ENCODE results near the gene C6orf120. TPM values are rescaled to one million over a fixed set of nuclear protein-coding genes. Genes with fewer than 3 reads are reported as not detected.

The C6orf120 gene
- total and polyA plus RNA-seq, 2 of the 13 experiments (the other 11 are each of a cell fraction or from before 2014, with no cell fraction given): 21.7 to 29.9 TPM

DNA sequence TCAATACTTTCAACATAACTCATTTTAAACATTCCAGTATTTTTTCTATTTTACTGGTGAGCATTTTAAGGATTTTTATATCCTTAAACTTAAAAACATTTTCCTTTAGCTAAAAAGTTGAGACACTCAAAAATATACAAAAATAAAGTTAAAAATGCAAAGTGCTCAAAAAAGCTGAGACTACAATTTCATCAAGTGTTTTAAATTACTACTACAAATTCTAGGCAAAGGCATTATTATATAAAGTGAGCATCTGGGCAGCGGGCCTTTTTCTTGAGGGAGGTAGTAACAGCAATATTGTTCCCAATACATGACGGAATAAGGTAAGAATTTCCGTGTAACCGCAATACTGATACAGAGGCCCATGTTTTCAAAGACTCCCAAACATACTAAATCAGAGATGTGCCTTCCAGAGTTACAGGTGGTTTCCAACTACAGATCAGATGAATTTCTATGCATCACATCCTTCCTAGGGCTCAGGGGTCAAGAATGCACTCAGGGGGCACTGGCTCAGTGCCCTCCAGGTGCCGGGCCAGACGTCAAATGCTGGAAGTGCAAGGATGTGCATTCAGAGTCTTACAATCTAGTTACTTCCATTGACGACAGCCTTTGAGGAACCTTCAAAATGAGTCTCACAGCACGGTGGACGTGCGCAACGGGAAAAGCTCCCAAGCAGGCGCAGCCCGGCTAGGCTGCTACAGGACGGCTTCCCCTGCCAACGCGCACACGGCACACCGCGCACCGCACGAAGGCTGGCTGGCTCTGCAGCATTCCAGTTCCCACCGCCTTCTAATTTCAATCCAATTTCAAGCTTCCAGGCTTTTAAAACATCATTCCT, 20.7 kb downstream of the C6orf120 start (continued):
- TF ChIP-seq, protein P1, sequence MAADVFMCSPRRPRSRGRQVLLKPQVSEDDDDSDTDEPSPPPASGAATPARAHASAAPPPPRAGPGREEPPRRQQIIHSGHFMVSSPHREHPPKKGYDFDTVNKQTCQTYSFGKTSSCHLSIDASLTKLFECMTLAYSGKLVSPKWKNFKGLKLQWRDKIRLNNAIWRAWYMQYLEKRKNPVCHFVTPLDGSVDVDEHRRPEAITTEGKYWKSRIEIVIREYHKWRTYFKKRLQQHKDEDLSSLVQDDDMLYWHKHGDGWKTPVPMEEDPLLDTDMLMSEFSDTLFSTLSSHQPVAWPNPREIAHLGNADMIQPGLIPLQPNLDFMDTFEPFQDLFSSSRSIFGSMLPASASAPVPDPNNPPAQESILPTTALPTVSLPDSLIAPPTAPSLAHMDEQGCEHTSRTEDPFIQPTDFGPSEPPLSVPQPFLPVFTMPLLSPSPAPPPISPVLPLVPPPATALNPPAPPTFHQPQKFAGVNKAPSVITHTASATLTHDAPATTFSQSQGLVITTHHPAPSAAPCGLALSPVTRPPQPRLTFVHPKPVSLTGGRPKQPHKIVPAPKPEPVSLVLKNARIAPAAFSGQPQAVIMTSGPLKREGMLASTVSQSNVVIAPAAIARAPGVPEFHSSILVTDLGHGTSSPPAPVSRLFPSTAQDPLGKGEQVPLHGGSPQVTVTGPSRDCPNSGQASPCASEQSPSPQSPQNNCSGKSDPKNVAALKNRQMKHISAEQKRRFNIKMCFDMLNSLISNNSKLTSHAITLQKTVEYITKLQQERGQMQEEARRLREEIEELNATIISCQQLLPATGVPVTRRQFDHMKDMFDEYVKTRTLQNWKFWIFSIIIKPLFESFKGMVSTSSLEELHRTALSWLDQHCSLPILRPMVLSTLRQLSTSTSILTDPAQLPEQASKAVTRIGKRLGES (CRISPR knock-in tag; IDR thresholded peaks at IDR 0.05; ENCODE audit: borderline replicate concordance): no peak
- TF ChIP-seq SIX1 (CRISPR knock-in tag; IDR thresholded peaks at IDR 0.05; ENCODE audit: borderline replicate concordance) (no peak), TAF15 (IDR thresholded peaks at IDR 0.05; ENCODE audit: low read depth, low read length, poor library complexity, severe bottlenecking) (no peak), REPIN1 (CRISPR knock-in tag; IDR thresholded peaks at IDR 0.05; ENCODE audit: borderline replicate concordance, low read depth) (no peak), NCOA2 (CRISPR knock-in tag; IDR thresholded peaks at IDR 0.05) (no peak), ZSCAN20 (CRISPR knock-in tag; IDR thresholded peaks at IDR 0.05; ENCODE audit: borderline replicate concordance) (no peak), ZNF253 (CRISPR knock-in tag; IDR thresholded peaks at IDR 0.05; ENCODE audit: borderline replicate concordance) (no peak), SALL2 (CRISPR knock-in tag; IDR thresholded peaks at IDR 0.05) (0 out of 2 replicates have a peak, but pooled peaks have one; percentile 19), FOSL2 (CRISPR knock-in tag; IDR thresholded peaks at IDR 0.05) (0 out of 2 replicates have a peak, but pooled peaks have one; percentile 22), ETV6 (CRISPR knock-in tag; conservative IDR thresholded peaks at IDR 0.05) (no peak), TBX3 (IDR thresholded peaks at IDR 0.05; ENCODE audit: borderline replicate concordance) (no peak), CERS6 (CRISPR knock-in tag; IDR thresholded peaks at IDR 0.05) (no peak), ZNF777 (CRISPR knock-in tag; IDR thresholded peaks at IDR 0.05) (no peak), NR2F6 (IDR thresholded peaks at IDR 0.05) (no peak), NR2F6 (CRISPR knock-in tag; IDR thresholded peaks at IDR 0.05) (0 out of 2 replicates have a peak, but pooled peaks have one; percentile 27)
- TF ChIP-seq, protein P2, sequence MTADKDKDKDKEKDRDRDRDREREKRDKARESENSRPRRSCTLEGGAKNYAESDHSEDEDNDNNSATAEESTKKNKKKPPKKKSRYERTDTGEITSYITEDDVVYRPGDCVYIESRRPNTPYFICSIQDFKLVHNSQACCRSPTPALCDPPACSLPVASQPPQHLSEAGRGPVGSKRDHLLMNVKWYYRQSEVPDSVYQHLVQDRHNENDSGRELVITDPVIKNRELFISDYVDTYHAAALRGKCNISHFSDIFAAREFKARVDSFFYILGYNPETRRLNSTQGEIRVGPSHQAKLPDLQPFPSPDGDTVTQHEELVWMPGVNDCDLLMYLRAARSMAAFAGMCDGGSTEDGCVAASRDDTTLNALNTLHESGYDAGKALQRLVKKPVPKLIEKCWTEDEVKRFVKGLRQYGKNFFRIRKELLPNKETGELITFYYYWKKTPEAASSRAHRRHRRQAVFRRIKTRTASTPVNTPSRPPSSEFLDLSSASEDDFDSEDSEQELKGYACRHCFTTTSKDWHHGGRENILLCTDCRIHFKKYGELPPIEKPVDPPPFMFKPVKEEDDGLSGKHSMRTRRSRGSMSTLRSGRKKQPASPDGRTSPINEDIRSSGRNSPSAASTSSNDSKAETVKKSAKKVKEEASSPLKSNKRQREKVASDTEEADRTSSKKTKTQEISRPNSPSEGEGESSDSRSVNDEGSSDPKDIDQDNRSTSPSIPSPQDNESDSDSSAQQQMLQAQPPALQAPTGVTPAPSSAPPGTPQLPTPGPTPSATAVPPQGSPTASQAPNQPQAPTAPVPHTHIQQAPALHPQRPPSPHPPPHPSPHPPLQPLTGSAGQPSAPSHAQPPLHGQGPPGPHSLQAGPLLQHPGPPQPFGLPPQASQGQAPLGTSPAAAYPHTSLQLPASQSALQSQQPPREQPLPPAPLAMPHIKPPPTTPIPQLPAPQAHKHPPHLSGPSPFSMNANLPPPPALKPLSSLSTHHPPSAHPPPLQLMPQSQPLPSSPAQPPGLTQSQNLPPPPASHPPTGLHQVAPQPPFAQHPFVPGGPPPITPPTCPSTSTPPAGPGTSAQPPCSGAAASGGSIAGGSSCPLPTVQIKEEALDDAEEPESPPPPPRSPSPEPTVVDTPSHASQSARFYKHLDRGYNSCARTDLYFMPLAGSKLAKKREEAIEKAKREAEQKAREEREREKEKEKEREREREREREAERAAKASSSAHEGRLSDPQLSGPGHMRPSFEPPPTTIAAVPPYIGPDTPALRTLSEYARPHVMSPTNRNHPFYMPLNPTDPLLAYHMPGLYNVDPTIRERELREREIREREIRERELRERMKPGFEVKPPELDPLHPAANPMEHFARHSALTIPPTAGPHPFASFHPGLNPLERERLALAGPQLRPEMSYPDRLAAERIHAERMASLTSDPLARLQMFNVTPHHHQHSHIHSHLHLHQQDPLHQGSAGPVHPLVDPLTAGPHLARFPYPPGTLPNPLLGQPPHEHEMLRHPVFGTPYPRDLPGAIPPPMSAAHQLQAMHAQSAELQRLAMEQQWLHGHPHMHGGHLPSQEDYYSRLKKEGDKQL (CRISPR knock-in tag; IDR thresholded peaks at IDR 0.05; ENCODE audit: low read depth): no peak
- TF ChIP-seq, protein P3, sequence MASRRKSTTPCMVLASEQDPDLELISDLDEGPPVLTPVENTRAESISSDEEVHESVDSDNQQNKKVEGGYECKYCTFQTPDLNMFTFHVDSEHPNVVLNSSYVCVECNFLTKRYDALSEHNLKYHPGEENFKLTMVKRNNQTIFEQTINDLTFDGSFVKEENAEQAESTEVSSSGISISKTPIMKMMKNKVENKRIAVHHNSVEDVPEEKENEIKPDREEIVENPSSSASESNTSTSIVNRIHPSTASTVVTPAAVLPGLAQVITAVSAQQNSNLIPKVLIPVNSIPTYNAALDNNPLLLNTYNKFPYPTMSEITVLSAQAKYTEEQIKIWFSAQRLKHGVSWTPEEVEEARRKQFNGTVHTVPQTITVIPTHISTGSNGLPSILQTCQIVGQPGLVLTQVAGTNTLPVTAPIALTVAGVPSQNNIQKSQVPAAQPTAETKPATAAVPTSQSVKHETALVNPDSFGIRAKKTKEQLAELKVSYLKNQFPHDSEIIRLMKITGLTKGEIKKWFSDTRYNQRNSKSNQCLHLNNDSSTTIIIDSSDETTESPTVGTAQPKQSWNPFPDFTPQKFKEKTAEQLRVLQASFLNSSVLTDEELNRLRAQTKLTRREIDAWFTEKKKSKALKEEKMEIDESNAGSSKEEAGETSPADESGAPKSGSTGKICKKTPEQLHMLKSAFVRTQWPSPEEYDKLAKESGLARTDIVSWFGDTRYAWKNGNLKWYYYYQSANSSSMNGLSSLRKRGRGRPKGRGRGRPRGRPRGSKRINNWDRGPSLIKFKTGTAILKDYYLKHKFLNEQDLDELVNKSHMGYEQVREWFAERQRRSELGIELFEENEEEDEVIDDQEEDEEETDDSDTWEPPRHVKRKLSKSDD (CRISPR knock-in tag; IDR thresholded peaks at IDR 0.05; ENCODE audit: low read depth): no peak
